Trophoblast cell (in vitro differentiated cells and primary cell): ENCODE results near the gene TRIM8.

Experiments used
- DNase-seq, 2 donors: peaks; one replicate each; pipeline ENCODE4 v3.0.0-alpha.2; 2016
- H2AFZ ChIP-seq: 2 replicates; pipeline ENCODE4 v1.6.1; 2013; ENCODE audit warnings: low read length, moderate library complexity, mild to moderate bottlenecking; ENCODE audit not compliant: insufficient read depth, poor library complexity
- H2AK5ac ChIP-seq: 2 replicates; pipeline ENCODE4 v1.6.1; 2013; ENCODE audit warnings: mild to moderate bottlenecking, low read length
- H2BK120ac ChIP-seq: 2 replicates; pipeline ENCODE4 v1.6.1; 2013; ENCODE audit warnings: low read length, mild to moderate bottlenecking, moderate library complexity; ENCODE audit not compliant: insufficient read depth, poor library complexity
- H2BK12ac ChIP-seq: 2 replicates; pipeline ENCODE4 v1.6.1; 2013; ENCODE audit warnings: mild to moderate bottlenecking, low read length, moderate library complexity
- H2BK5ac ChIP-seq: 2 replicates; pipeline ENCODE4 v1.6.1; 2013; ENCODE audit warnings: low read length, low read depth, moderate library complexity, mild to moderate bottlenecking; ENCODE audit not compliant: poor library complexity
- H3K14ac ChIP-seq: 2 replicates; pipeline ENCODE4 v1.6.1; 2013; ENCODE audit warnings: mild to moderate bottlenecking, low read length
- H3K18ac ChIP-seq: 2 replicates; pipeline ENCODE4 v1.6.1; 2013; ENCODE audit warnings: mild to moderate bottlenecking, low read length
- H3K23ac ChIP-seq: 2 replicates; pipeline ENCODE4 v1.6.1; 2013; ENCODE audit warnings: low read length
- H3K27ac ChIP-seq: 2 replicates; pipeline ENCODE4 v1.5.1; 2013; ENCODE audit warnings: low read depth, mild to moderate bottlenecking, inconsistent platforms, low read length, moderate library complexity
- H3K27me3 ChIP-seq: 2 replicates; pipeline ENCODE4 v1.6.1; 2013; ENCODE audit warnings: inconsistent platforms, mild to moderate bottlenecking, low read length, moderate library complexity; ENCODE audit not compliant: insufficient read depth
- H3K36me3 ChIP-seq, 2 experiments: 1 replicate in 1 of 2; 2 replicates in 1 of 2; pipeline ENCODE4 v1.6.1; 2013; ENCODE audit warnings: low read length in 2 of 2, mild to moderate bottlenecking in 2 of 2, moderate library complexity in 1 of 2; ENCODE audit not compliant: insufficient read depth in 2 of 2, control insufficient read depth in 1 of 2
- H3K4ac ChIP-seq: 2 replicates; pipeline ENCODE4 v1.6.1; 2013; ENCODE audit warnings: low read depth, mild to moderate bottlenecking, low read length, moderate library complexity
- H3K4me1 ChIP-seq, 2 experiments: 1 replicate in 1 of 2; 2 replicates in 1 of 2; pipeline ENCODE4 v1.6.1; 2013; ENCODE audit warnings: low read length in 2 of 2, mild to moderate bottlenecking in 2 of 2, moderate library complexity in 1 of 2; ENCODE audit not compliant: insufficient read depth in 2 of 2, control insufficient read depth in 1 of 2
- H3K4me2 ChIP-seq: 2 replicates; pipeline ENCODE4 v1.6.1; 2013; ENCODE audit warnings: inconsistent platforms, mild to moderate bottlenecking, low read length, moderate library complexity
- H3K4me3 ChIP-seq: 2 replicates; pipeline ENCODE4 v1.5.1; 2013; ENCODE audit warnings: mild to moderate bottlenecking, low read depth, low read length, inconsistent platforms
- H3K79me1 ChIP-seq: one replicate; pipeline ENCODE4 v1.6.1; 2013; ENCODE audit warnings: low read length
- H3K79me2 ChIP-seq: 2 replicates; pipeline ENCODE4 v1.6.1; 2013; ENCODE audit warnings: low read length, mild to moderate bottlenecking; ENCODE audit not compliant: control insufficient read depth, insufficient read depth, poor library complexity
- H3K9ac ChIP-seq: 2 replicates; pipeline ENCODE4 v1.6.1; 2013; ENCODE audit warnings: mild to moderate bottlenecking, low read length
- H3K9me3 ChIP-seq: 2 replicates; pipeline ENCODE4 v1.6.1; 2013; ENCODE audit warnings: low read depth, mild to moderate bottlenecking, control low read depth, inconsistent platforms, low read length; ENCODE audit not compliant: insufficient read depth
- H4K12ac ChIP-seq: 2 replicates; pipeline ENCODE4 v1.6.1; 2013; ENCODE audit warnings: low read depth, mild to moderate bottlenecking, low read length, moderate library complexity
- H4K8ac ChIP-seq: 2 replicates; pipeline ENCODE4 v1.6.1; 2013; ENCODE audit warnings: low read depth, mild to moderate bottlenecking, low read length, moderate library complexity
- H4K91ac ChIP-seq: one replicate; pipeline ENCODE4 v1.6.1; 2013; ENCODE audit warnings: low read depth, mild to moderate bottlenecking, low read length, moderate library complexity
- WGBS: extraction: QIAGEN DNeasy Blood & Tissue Kit; methylation state at CpG from one replicate; pipeline ENCODE4 v1.1.7; 2013; ENCODE audit warnings: missing lambda C conversion rate; ENCODE audit not compliant: insufficient read length, insufficient coverage; ENCODE audit errors: extremely low coverage; 5-methylcytosine and 5-hydroxymethylcytosine counted together

Gene TRIM8

GRCh38 chr10:102612964-102613275 is 31.4 kb upstream of the TRIM8 start:
- Histone ChIP-seq H3K4me2 (no peak overlapping the region), H3K27ac (no peak overlapping the region), H3K4me3 (no peak overlapping the region), H3K79me1 (peaks cover 10% of the 10 kb centered on the region), H3K9me3 (no peaks in the 10 kb centered on the region), H3K18ac (peak overlapping the region; percentile 47), H3K4ac (no peak overlapping the region), H2BK120ac (peak overlapping the region; percentile 27), H3K23ac (no peak overlapping the region), H4K8ac (no peak overlapping the region), H3K4me1 (peaks cover 20 to 30% of the 10 kb centered on the region in 2 experiments), H2AK5ac (no peak overlapping the region), H4K12ac (no peak overlapping the region), H3K27me3 (no peaks in the 10 kb centered on the region), H2BK5ac (no peak overlapping the region), H2BK12ac (peak overlapping the region; percentile 47), H2AFZ (no peak overlapping the region), H4K91ac (no peak overlapping the region), H3K79me2 (peaks cover 3% of the 10 kb centered on the region), H3K9ac (no peak overlapping the region), H3K36me3 (peaks cover 31 to 36% of the 10 kb centered on the region in 2 experiments), H3K14ac (peak overlapping the region; percentile 35)
- no CpG with 5 or more reads among the region's 8 CpGs for WGBS
- no peak for DNase-seq

DNA sequence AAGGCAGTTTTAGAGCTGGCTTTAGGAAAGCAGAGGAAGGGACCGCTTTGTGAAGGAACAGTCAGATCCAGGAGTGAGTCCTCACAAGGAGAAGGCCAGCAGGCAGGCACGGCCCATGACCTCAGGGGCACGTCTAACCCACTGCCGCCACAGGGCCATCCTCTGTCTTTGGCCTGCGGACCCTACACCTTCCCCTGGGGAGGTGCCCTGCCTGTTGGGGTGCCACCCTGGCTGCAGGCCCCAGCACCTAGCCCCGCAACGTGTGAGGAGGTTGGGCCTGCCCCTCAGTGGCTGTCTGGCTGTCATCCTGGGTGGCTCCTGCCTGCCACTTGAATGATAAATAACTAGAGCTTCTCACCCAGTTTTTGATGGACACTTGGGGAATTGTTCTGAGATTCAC is 31.0 kb upstream of the TRIM8 start:
- peak overlapping the region; percentile 39 for H2AFZ ChIP-seq
- H3K4me2 ChIP-seq: no peak overlapping the region
- H3K9ac ChIP-seq: no peak overlapping the region
- peaks cover 10% of the 10 kb centered on the region for H3K79me1 ChIP-seq
- H2BK12ac ChIP-seq: peak overlapping the region; percentile 41
- H3K27ac ChIP-seq: no peak overlapping the region
- no peak overlapping the region for H3K23ac ChIP-seq
- peaks cover 32 to 39% of the 10 kb centered on the region in 2 experiments for H3K36me3 ChIP-seq
- peaks cover 20 to 30% of the 10 kb centered on the region in 2 experiments for H3K4me1 ChIP-seq
- H3K14ac ChIP-seq: peak overlapping the region; percentile 35
- no peak overlapping the region for H3K4me3 ChIP-seq
- H3K4ac ChIP-seq: no peak overlapping the region
- no peak overlapping the region for H4K91ac ChIP-seq
- H3K27me3 ChIP-seq: no peaks in the 10 kb centered on the region
- H3K79me2 ChIP-seq: peaks cover 3% of the 10 kb centered on the region
- H2BK5ac ChIP-seq: peak overlapping the region; percentile 12
- H2BK120ac ChIP-seq: peak overlapping the region; percentile 27
- peak overlapping the region; percentile 76 for H2AK5ac ChIP-seq
- peak overlapping the region; percentile 47 for H3K18ac ChIP-seq
- H3K9me3 ChIP-seq: no peaks in the 10 kb centered on the region
- DNase-seq: no peak
- peak overlapping the region; percentile 23 for H4K8ac ChIP-seq
- WGBS: no CpG with 5 or more reads among the region's 7 CpGs
- no peak overlapping the region for H4K12ac ChIP-seq

- no peak overlapping the region for H2BK120ac ChIP-seq
- no peak overlapping the region for H2AK5ac ChIP-seq
- no peak overlapping the region for H2AFZ ChIP-seq
- H3K9me3 ChIP-seq: no peaks in the 10 kb centered on the region
- H3K4me2 ChIP-seq: no peak overlapping the region
- H4K91ac ChIP-seq: no peak overlapping the region
- H4K8ac ChIP-seq: no peak overlapping the region
- WGBS: no CpG with 5 or more reads among the region's 8 CpGs
- H3K14ac ChIP-seq: no peak overlapping the region
- H3K4me1 ChIP-seq: peaks cover 20 to 30% of the 10 kb centered on the region in 2 experiments
- H2BK12ac ChIP-seq: no peak overlapping the region
- no peak overlapping the region for H3K18ac ChIP-seq
- peaks cover 10% of the 10 kb centered on the region for H3K79me1 ChIP-seq
- peaks cover 3% of the 10 kb centered on the region for H3K79me2 ChIP-seq
- no peak overlapping the region for H4K12ac ChIP-seq
- no peak for DNase-seq
- no peak overlapping the region for H3K4ac ChIP-seq
- H3K23ac ChIP-seq: no peak overlapping the region
- no peak overlapping the region for H2BK5ac ChIP-seq
- no peak overlapping the region for H3K4me3 ChIP-seq
- no peak overlapping the region for H3K27ac ChIP-seq
- no peak overlapping the region for H3K9ac ChIP-seq
- peaks cover 32 to 41% of the 10 kb centered on the region in 2 experiments for H3K36me3 ChIP-seq
- H3K27me3 ChIP-seq: no peaks in the 10 kb centered on the region
Measured at GRCh38 chr10:102613785-102614184, 30.5 kb upstream of the TRIM8 start.

GRCh38 chr10:102614888-102615287 is 29.4 kb upstream of the TRIM8 start:
- Histone ChIP-seq H3K9me3 (no peaks in the 10 kb centered on the region), H3K4ac (no peak overlapping the region), H3K4me3 (no peak overlapping the region), H3K23ac (no peak overlapping the region), H3K79me2 (peaks cover 3% of the 10 kb centered on the region), H3K36me3 (peaks cover 40 to 47% of the 10 kb centered on the region in 2 experiments), H2AK5ac (no peak overlapping the region), H3K27ac (no peak overlapping the region), H2BK12ac (no peak overlapping the region), H3K18ac (no peak overlapping the region), H3K4me1 (peaks cover 17 to 29% of the 10 kb centered on the region in 2 experiments), H3K9ac (no peak overlapping the region), H4K91ac (no peak overlapping the region), H3K27me3 (no peaks in the 10 kb centered on the region), H2AFZ (no peak overlapping the region), H2BK5ac (no peak overlapping the region), H4K8ac (no peak overlapping the region), H3K4me2 (no peak overlapping the region), H3K79me1 (peaks cover 8% of the 10 kb centered on the region), H4K12ac (no peak overlapping the region), H2BK120ac (no peak overlapping the region), H3K14ac (no peak overlapping the region)
- DNase-seq: no peak
- WGBS: no CpG with 5 or more reads among the region's 5 CpGs
